ENCODE measurements around the gene C1orf141. TPM values are rescaled to one million over a fixed set of nuclear protein-coding genes. Genes with fewer than 3 reads are reported as not detected.

The C1orf141 gene
- total RNA-seq (under 1 TPM in 1 of 2 donors, not detected in 1; 0.45 TPM), polyA plus RNA-seq (ENCODE audit: insufficient read length in 6 of 6) (1 to 10 TPM in 2 of 6 donors, under 1 TPM in 3, not detected in 1; 0.24 to 2.3 (median 0.35) TPM)
- long read RNA-seq, donor 1, result 0 reads
- long read RNA-seq, donor 2, result 0 reads
- long read RNA-seq, donor 3, result 0 reads
- long read RNA-seq, donor 4, result 0 reads
- long read RNA-seq, donor 5, result 0 reads
- long read RNA-seq, donor 6, result 0 reads
- long read RNA-seq, donor 7, result 0 reads
- long read RNA-seq, donor 8, result 0 reads
- long read RNA-seq, donor 9, result 0 reads
- long read RNA-seq, donor 10, result 0 reads
- long read RNA-seq, donor 11, result 0 reads
- long read RNA-seq, donor 12, result 0 reads

DNA sequence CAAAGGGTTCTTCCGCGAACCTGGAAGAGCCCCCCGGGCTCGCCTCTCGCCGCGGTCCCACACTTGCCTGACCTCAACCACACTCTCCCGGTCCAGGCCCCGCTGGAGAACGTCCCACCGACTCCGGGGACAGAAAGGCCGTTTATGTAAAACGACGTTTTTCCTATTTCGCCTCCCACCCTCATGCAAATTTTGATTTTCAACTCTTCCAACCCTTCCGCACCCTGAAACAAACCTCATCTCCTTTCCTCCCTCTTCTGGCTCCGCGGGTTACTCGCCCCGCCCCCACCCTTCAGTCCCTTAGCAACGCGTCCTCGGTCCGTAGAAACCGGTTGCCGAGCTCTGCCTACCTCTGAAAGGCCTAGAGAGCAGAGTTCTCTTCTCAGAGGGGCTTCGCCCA lies at the start of gene C1orf141:
TSS of gene C1orf141 (minus strand) at position 276 of the 400 bp plus-strand sequence. CDS start 7,730 bp downstream, outside the sequence.
- peaks cover 0 to 11% of the 10 kb centered on the region in 2 donors for H3K4me1 ChIP-seq
- H3K36me3 ChIP-seq, result no peaks in the 10 kb centered on the region
- no peak within 1 kb of the TSS for H3K4me3 ChIP-seq
- TF ChIP-seq, protein P1, sequence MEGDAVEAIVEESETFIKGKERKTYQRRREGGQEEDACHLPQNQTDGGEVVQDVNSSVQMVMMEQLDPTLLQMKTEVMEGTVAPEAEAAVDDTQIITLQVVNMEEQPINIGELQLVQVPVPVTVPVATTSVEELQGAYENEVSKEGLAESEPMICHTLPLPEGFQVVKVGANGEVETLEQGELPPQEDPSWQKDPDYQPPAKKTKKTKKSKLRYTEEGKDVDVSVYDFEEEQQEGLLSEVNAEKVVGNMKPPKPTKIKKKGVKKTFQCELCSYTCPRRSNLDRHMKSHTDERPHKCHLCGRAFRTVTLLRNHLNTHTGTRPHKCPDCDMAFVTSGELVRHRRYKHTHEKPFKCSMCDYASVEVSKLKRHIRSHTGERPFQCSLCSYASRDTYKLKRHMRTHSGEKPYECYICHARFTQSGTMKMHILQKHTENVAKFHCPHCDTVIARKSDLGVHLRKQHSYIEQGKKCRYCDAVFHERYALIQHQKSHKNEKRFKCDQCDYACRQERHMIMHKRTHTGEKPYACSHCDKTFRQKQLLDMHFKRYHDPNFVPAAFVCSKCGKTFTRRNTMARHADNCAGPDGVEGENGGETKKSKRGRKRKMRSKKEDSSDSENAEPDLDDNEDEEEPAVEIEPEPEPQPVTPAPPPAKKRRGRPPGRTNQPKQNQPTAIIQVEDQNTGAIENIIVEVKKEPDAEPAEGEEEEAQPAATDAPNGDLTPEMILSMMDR (IDR thresholded peaks at IDR 0.05), result no peak
- intact Hi-C loops (cut with DNase I), result no loop called here
- no peak within 1 kb of the TSS for H3K27ac ChIP-seq
- H3K9me3 ChIP-seq, result no peaks in the 10 kb centered on the region
- ATAC-seq (peak; percentile 55), DNase-seq (peak in 2 of 4 donors; percentile 26 to 69)
- peaks cover 0 to 14% of the 10 kb centered on the region in 2 donors for H3K27me3 ChIP-seq

DNA sequence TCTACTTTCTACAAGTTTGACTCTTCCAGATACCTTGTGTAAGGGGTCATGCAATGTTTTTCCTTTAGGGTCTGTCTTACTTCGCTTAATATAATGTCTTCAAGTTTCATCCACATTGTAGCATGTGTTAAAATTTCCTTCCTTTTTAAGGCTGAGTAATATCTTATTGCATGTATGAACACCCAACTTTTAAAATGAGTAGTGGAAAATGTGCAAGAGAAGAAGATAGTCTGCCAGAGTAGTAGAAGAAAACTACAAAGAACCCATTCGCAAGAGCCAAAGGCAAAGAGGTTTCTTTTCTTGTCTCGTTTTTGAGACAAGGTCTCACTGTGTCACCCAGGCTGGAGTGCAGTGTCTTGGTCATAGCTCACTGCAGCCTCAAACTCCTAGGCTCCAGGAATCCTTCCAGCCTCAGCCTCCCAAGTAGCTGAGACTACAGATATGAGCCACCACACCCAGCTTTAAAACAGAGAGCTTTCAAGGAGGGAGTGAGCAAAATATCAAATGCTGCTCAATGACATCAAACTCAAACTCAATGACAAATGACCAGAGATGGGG lies 40.8 kb upstream of the C1orf141 start:
- Histone ChIP-seq H3K9me3 (no peaks in the 10 kb centered on the region), H3K27me3 (no peaks in the 10 kb centered on the region)

DNA sequence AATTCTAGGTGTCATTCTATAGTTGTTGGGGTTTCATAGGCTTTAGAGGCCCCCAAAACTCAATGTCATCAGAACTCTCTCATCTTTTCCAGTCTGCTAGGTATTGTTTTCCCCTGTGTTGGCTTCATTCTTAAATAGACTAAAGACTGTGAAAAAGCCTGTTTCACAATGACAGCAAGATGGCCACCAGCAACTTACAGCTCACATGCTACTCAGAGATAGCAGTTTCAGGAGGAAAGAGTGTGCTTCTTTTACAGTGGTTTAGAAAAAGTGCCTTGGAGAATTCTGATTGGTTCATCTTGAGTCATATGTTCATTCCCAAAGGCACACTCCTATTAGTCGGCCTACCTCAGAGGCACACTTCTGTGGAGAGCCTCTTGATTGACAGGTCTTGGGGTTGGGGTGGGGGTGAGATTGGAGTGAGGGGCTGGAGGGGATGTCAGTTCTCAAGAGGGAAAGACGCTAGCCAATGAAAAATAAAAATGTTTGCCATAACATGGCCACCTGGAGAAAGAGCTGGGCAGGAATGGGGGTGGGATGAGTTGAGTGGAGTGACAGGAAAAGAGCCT lies 40.0 kb upstream of the C1orf141 start:
- intact Hi-C loops (cut with DNase I), result no loop called here
- Histone ChIP-seq H3K4me3 (no peak overlapping the region), H3K9me3 (no peaks in the 10 kb centered on the region), H3K4me1 (no peaks in the 10 kb centered on the region), H3K27me3 (no peaks in the 10 kb centered on the region), H3K27ac (no peak overlapping the region), H3K36me3 (no peaks in the 10 kb centered on the region)
- no peak for DNase-seq
- ATAC-seq, result no peak
- TF ChIP-seq, protein P1 (IDR thresholded peaks at IDR 0.05), result no peak

More for the DNA sequence above, 40.8 kb upstream of the C1orf141 start:
- H3K36me3 ChIP-seq, result no peaks in the 10 kb centered on the region
- H3K4me1 ChIP-seq, result no peaks in the 10 kb centered on the region
- no peak overlapping the region for H3K4me3 ChIP-seq
- intact Hi-C loops (cut with DNase I), result no loop called here
- TF ChIP-seq, protein P1 (IDR thresholded peaks at IDR 0.05), result no peak
- ATAC-seq (no peak), DNase-seq (no peak)
- H3K27ac ChIP-seq, result no peak overlapping the region

DNA sequence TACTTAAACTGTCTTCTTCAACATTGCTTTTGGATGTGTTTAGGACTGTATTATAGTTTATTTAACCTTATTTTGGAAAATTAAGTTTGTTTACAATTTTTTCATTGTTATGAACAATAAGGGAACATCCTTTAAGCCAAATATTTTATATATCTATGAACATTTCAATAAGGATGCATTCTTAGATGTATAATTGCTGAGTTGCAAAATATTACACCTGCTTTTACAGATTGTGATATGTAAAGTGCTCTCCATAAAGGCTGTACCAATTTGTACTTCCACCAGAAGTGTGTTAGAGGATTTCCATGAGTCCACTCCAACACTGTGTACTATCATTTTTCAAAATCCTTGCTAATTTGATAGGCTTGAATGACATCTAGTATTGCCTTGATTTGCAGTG lies 39.2 kb upstream of the C1orf141 start:
- no peaks in the 10 kb centered on the region for H3K9me3 ChIP-seq
- H3K27me3 ChIP-seq, result no peaks in the 10 kb centered on the region
- DNase-seq (no peak), ATAC-seq (no peak)
- intact Hi-C loops (cut with DNase I), result no loop called here
- H3K36me3 ChIP-seq, result no peaks in the 10 kb centered on the region
- TF ChIP-seq, protein P1 (IDR thresholded peaks at IDR 0.05), result no peak
- no peaks in the 10 kb centered on the region for H3K4me1 ChIP-seq
- no peak overlapping the region for H3K4me3 ChIP-seq
- no peak overlapping the region for H3K27ac ChIP-seq

DNA sequence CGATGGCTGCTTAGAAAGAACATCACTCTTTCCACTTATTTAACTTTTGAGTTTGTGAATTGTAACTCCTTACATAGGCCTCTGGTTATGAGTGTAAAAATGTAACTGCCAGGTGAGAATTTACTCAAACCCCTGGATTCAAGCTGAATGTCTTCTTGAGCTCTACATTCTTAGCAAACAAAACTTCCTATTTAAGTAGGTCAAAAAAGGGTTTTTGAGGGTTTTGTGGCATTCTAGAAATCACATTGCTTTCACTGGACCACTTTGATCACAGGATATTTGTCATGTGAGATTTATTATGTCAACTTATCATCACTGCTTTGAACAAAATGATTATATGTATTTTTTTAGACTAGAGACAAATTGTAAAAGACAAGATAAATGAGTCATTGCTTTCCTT lies 37.2 kb upstream of the C1orf141 start:
- Histone ChIP-seq H3K27me3 (no peaks in the 10 kb centered on the region), H3K36me3 (no peaks in the 10 kb centered on the region), H3K27ac (no peak overlapping the region), H3K4me1 (no peaks in the 10 kb centered on the region), H3K9me3 (no peaks in the 10 kb centered on the region), H3K4me3 (no peak overlapping the region)
- DNase-seq (no peak), ATAC-seq (no peak)
- intact Hi-C loops (cut with DNase I), result no loop called here
- TF ChIP-seq, protein P1 (IDR thresholded peaks at IDR 0.05), result no peak

All from left lung (tissue), 14 donors.